ENCODE data around the gene TRIM2. TPM values are rescaled to one million over a fixed set of nuclear protein-coding genes. Genes with fewer than 3 reads are reported as not detected.
A peak's percentile ranks its signal among the peaks of the same experiment; 100 is the strongest.
"Not testable (repeated sequence)": the region's sequence is repeated elsewhere in the genome, so short reads cannot be mapped to it uniquely, and the experiment has no call there.

Gene TRIM2
- total and polyA plus RNA-seq, 4 donors: 126 to 487 (median 173) TPM

DNA sequence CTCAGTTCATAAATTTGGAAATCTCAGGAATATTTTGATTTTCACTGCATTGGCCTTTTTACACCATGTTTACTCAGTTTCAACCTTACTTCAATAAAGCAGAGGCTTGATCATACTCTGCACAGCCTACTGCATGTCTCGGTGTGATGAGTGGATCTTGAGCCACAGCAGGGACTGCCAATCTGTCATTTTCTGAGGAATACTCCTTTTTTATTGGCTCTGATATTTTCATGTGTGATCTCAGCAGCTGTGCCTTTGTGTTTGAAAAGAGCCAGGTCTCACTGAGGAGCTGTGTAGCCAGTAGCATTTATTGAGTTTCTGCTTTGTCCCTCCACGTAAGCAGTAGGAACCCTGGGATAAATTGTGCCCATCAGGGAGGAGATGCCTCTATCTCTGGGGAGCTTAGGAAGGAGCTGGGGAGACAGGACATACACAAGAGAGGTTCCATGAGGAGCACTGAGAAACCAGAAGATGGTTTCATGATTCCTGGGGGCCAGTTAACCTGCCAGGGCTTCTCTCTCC is 18.9 kb upstream of the TRIM2 start:
- Histone ChIP-seq H3K27me3 (ENCODE audit: control insufficient read depth, insufficient read depth, low read length) (no peaks in the 10 kb centered on the region), H3K9me3 (ENCODE audit: control insufficient read depth, insufficient read depth, low read length) (no peaks in the 10 kb centered on the region), H3K4me1 (ENCODE audit: control insufficient read depth, insufficient read depth, low read length) (peaks cover 3% of the 10 kb centered on the region), H3K4me3 (ENCODE audit: low read depth, low read length) (no peak overlapping the region), H3K36me3 (ENCODE audit: control insufficient read depth, insufficient read depth, low read length) (no peaks in the 10 kb centered on the region), H3K27ac (ENCODE audit: low read depth, low read length) (no peak overlapping the region)
- 72% methylated on average over 2 of the region's 2 CpGs for WGBS (ENCODE audit: insufficient coverage)
- DNase-seq (ENCODE audit: low read depth in 4 of 6, low spot score in 6 of 6): peak in 2 of 6 donors; percentile 46 to 60

DNA sequence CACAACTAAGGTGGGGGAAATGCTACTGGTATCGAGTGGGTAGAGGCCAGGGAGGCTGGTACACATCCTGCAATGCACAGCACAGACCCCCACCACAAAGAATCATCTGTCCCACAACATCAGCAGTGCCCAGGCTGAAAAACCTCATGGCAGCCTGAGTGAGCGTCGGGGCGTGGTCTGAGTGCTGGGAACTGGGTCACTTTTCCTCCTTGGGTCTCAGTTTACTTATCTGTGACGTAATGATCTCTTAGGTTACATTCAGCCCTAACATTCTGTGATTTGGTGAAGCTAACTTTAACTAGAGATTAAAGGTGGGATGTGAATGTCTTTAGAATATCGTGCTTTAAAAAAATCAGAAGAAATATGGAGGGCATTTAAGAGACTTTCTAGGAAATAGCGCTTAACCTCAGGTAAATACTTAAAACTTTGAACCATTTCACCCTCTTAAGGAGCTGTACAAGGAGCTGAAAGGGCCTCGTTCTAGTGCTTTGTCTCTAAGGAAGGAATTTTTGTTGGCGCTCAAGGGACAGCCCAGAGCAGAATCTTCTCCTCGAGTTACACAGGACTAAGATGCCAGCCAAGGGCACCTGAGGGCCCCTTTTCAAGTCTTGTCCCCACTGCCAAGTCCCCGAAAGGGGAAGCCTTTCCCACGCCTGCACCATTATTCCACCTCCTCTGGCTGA is 18.1 kb upstream of the TRIM2 start:
- Histone ChIP-seq H3K27me3 (ENCODE audit: control insufficient read depth, insufficient read depth, low read length) (no peaks in the 10 kb centered on the region), H3K36me3 (ENCODE audit: control insufficient read depth, insufficient read depth, low read length) (no peaks in the 10 kb centered on the region), H3K4me1 (ENCODE audit: control insufficient read depth, insufficient read depth, low read length) (peaks cover 3% of the 10 kb centered on the region), H3K4me3 (ENCODE audit: low read depth, low read length) (no peak overlapping the region), H3K9me3 (ENCODE audit: control insufficient read depth, insufficient read depth, low read length) (no peaks in the 10 kb centered on the region), H3K27ac (ENCODE audit: low read depth, low read length) (no peak overlapping the region)
- 73% methylated on average over 4 of the region's 12 CpGs for WGBS (ENCODE audit: insufficient coverage)
- DNase-seq (ENCODE audit: low read depth in 4 of 6, low spot score in 6 of 6): no peak

DNA sequence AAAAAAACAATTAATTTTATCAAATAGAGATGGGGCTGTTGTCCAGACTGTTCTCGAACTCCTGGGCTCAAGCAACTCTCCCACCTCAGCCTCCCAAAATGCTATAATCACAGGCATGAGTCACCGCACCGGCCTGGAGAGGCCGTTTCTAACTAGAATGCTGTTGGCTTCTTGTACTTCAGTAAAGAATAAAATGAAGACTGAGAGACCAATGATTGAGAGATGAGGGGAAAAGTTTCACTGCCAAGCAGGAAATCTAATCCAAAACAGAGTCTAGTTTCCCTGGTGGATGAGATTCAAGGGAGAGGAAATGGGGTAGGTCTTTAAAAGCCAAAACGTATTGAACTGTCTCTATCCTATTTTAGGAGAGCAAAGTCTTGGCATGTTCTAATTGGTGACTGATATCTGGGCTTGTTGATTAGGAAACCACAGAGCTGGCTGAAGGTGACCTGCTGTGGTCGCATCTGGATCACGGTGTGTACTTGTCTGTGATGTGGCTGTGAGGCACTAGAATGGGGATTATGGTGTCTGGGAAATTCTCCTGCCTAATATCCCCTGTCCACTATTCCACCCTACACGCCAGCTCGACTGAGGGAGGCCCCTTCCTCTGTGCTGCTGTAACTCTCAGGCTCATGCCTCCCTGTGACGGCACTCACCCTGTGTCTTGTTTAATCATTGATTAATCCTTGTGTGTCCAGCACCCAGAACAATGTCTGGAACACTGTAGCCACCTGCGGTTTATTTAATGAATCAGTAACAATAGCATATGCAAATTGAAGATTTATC is 15.0 kb upstream of the TRIM2 start:
- H3K9me3 ChIP-seq (ENCODE audit: control insufficient read depth, insufficient read depth, low read length): no peaks in the 10 kb centered on the region
- H3K27ac ChIP-seq (ENCODE audit: low read depth, low read length): no peak overlapping the region
- H3K36me3 ChIP-seq (ENCODE audit: control insufficient read depth, insufficient read depth, low read length): no peaks in the 10 kb centered on the region
- H3K27me3 ChIP-seq (ENCODE audit: control insufficient read depth, insufficient read depth, low read length): no peaks in the 10 kb centered on the region
- H3K4me1 ChIP-seq (ENCODE audit: control insufficient read depth, insufficient read depth, low read length): peaks cover 3% of the 10 kb centered on the region
- no peak overlapping the region for H3K4me3 ChIP-seq (ENCODE audit: low read depth, low read length)
- 39% methylated on average over 2 of the region's 11 CpGs for WGBS (ENCODE audit: insufficient coverage)
- DNase-seq (ENCODE audit: low read depth in 4 of 6, low spot score in 6 of 6): peak in 1 of 6 donors; percentile 31

DNA sequence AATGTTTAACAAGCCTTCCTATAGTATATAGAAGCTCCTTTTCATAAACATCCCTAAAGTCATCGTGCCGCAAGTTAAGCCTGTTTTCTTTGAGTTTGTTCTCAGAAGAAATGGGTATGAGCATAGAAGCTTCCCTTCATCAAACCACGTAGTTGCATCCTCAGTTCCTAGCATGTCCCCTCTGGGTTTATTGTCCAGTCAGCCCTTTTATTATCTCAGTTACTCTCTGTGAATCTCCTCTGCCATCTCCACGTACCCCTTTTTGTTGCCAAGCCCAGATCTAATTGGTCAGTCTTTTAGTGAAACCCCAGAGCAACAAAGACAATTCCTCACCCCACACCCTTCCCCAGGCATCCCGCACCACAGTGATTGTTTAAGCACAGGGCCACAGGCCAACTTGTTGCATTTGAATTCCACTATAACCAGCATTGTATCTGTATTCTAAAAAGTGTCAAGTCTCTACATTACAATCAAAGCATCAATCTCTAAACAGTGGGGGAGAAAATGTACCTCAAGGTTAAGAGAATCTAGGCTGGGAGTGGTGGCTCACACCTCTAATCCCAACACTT is 12.4 kb upstream of the TRIM2 start:
- Histone ChIP-seq H3K27me3 (ENCODE audit: control insufficient read depth, insufficient read depth, low read length) (no peaks in the 10 kb centered on the region), H3K36me3 (ENCODE audit: control insufficient read depth, insufficient read depth, low read length) (no peaks in the 10 kb centered on the region), H3K4me1 (ENCODE audit: control insufficient read depth, insufficient read depth, low read length) (peaks cover 3% of the 10 kb centered on the region), H3K4me3 (ENCODE audit: low read depth, low read length) (no peak overlapping the region), H3K9me3 (ENCODE audit: control insufficient read depth, insufficient read depth, low read length) (no peaks in the 10 kb centered on the region), H3K27ac (ENCODE audit: low read depth, low read length) (no peak overlapping the region)
- WGBS (ENCODE audit: insufficient coverage): 46% methylated on average over 3 of the region's 5 CpGs
- DNase-seq (ENCODE audit: low read depth in 4 of 6, low spot score in 6 of 6): no peak

DNA sequence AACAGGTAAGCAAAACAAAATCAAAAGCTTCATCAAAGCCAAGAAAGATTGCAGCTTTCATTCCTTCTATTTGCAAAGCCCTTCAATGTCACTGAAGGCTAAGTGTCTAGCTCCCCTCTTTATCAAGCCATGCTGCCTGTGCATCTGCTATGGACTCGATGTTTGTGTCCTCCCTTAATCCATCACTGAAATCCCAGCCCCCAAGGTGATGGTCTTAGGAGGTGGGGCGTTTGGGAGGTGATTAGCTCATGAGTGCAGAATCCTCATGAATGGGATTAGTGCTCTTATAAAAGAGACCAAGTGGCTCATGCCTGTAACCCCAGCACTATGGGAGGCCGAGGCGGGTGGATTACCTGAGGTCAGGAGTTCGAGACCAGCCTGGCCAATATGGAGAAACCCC is 6.9 kb upstream of the TRIM2 start:
- Histone ChIP-seq H3K9me3 (ENCODE audit: control insufficient read depth, insufficient read depth, low read length) (no peaks in the 10 kb centered on the region), H3K27ac (ENCODE audit: low read depth, low read length) (no peak overlapping the region), H3K4me1 (ENCODE audit: control insufficient read depth, insufficient read depth, low read length) (no peaks in the 10 kb centered on the region), H3K27me3 (ENCODE audit: control insufficient read depth, insufficient read depth, low read length) (no peaks in the 10 kb centered on the region), H3K36me3 (ENCODE audit: control insufficient read depth, insufficient read depth, low read length) (no peaks in the 10 kb centered on the region), H3K4me3 (ENCODE audit: low read depth, low read length) (no peak overlapping the region)
- DNase-seq (ENCODE audit: low read depth in 4 of 6, low spot score in 6 of 6): no peak
- WGBS (ENCODE audit: insufficient coverage): 100% methylated on average over 3 of the region's 5 CpGs

DNA sequence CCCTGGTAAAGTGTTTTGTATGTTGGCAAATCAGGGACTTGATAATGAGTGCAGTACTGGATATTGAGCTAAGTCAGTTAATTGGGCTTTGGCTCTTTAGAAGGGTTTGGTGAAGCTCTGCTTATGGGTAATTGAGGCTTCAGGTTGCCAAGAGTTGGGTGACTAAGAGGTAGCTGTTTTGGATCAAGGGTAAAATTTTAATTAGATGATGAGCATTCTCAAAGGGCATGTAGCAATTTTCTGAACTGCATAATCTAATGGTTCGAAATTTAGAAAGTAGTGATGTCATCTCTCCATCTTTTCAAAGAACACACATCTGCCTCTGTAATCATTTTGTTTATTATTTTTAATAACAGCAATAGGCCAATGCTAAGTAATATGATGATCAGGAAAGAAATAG is 5.5 kb upstream of the TRIM2 start:
- Histone ChIP-seq H3K27ac (ENCODE audit: low read depth, low read length) (no peak overlapping the region), H3K4me3 (ENCODE audit: low read depth, low read length) (no peak overlapping the region), H3K36me3 (ENCODE audit: control insufficient read depth, insufficient read depth, low read length) (no peaks in the 10 kb centered on the region), H3K27me3 (ENCODE audit: control insufficient read depth, insufficient read depth, low read length) (no peaks in the 10 kb centered on the region), H3K4me1 (ENCODE audit: control insufficient read depth, insufficient read depth, low read length) (no peaks in the 10 kb centered on the region), H3K9me3 (ENCODE audit: control insufficient read depth, insufficient read depth, low read length) (no peaks in the 10 kb centered on the region)
- WGBS (ENCODE audit: insufficient coverage): no CpG with 5 or more reads among the region's 1 CpG
- peak in 1 of 6 donors; percentile 58 for DNase-seq (ENCODE audit: low read depth in 4 of 6, low spot score in 6 of 6)

DNA sequence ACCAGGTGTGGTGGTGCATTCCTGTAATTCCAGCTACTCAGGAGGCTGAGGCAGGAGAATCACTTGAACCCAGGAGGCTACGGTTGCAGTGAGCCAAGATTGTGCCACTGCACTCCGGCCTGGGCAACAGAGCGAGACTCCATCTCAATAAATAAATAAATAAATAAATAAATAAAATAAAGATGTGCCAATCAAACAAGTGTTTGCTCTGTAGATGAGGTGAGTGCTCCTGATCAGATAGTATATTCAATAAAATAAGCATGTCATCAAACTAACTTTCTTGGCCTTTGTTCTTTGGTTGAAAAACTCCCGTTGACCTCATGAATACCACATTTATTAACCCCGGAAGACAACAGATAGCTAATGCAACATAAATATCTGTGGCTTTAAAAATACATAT is 497 bp upstream of the TRIM2 start:
- peaks cover 27% of the 10 kb centered on the region for H3K4me1 ChIP-seq (ENCODE audit: control insufficient read depth, insufficient read depth, low read length)
- not testable (repeated sequence) for H3K27me3 ChIP-seq (ENCODE audit: control insufficient read depth, insufficient read depth, low read length); DNase-seq (ENCODE audit: low read depth in 4 of 6, low spot score in 6 of 6); H3K9me3 ChIP-seq (ENCODE audit: control insufficient read depth, insufficient read depth, low read length); H3K36me3 ChIP-seq (ENCODE audit: control insufficient read depth, insufficient read depth, low read length)
- WGBS (ENCODE audit: insufficient coverage): no CpG with 5 or more reads among the region's 5 CpGs
- peak overlapping the region; percentile 63 for H3K4me3 ChIP-seq (ENCODE audit: low read depth, low read length)
- peak overlapping the region; percentile 94 for H3K27ac ChIP-seq (ENCODE audit: low read depth, low read length)

DNA sequence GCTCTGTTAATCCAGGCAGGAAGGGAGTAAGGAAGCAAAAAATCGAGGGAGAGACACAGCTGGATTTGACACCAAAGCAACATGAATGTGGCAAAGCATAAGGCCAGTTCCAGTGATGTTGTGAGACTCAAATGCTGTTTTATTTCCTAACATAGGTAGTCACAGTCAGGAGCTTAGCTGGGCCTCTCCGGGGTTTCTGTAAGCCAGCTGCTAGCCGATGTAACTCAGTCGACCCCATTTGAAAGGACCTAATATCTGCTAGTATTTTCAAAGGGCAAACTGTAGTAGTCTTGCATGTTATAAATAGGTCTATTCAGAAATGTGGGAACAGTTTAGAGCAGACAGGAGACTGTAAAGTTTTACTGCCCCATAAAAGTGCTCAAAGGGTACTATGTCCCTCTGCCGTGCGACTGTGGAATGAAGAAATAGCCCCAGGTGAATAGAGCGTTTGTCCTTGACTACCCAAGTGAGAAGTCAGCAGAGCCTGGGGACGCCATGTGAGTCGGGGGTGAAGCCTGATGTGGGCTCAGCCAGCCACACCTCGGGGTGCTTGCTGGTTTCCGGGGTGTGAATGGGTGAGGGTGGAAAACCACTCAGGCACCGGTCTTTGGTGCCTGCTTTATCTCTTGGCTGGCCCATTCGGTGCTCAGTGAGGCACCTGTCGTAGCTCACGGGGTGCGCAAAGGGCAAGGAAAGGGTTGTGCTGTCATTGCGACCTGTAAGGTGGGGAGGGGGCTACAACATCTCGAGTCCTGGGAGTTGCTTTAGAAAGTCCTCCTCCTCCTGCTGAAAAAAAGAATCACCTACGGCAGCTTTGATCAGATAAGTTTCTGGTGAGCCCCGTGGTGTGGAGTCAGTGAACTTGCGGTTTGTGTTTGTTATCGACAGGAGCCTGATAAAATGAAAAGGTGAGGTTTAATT is 745 bp downstream of the TRIM2 start:
- H3K4me1 ChIP-seq (ENCODE audit: control insufficient read depth, insufficient read depth, low read length): peaks cover 29% of the 10 kb centered on the region
- no peaks in the 10 kb centered on the region for H3K36me3 ChIP-seq (ENCODE audit: control insufficient read depth, insufficient read depth, low read length)
- peaks cover 4% of the 10 kb centered on the region for H3K27me3 ChIP-seq (ENCODE audit: control insufficient read depth, insufficient read depth, low read length)
- peak overlapping the region; percentile 94 for H3K27ac ChIP-seq (ENCODE audit: low read depth, low read length)
- H3K9me3 ChIP-seq (ENCODE audit: control insufficient read depth, insufficient read depth, low read length): no peaks in the 10 kb centered on the region
- WGBS (ENCODE audit: insufficient coverage): 15% methylated on average over 10 of the region's 22 CpGs
- DNase-seq (ENCODE audit: low read depth in 4 of 6, low spot score in 6 of 6): peak in 2 of 6 donors; percentile 50 to 58
- H3K4me3 ChIP-seq (ENCODE audit: low read depth, low read length): peak overlapping the region; percentile 63

DNA sequence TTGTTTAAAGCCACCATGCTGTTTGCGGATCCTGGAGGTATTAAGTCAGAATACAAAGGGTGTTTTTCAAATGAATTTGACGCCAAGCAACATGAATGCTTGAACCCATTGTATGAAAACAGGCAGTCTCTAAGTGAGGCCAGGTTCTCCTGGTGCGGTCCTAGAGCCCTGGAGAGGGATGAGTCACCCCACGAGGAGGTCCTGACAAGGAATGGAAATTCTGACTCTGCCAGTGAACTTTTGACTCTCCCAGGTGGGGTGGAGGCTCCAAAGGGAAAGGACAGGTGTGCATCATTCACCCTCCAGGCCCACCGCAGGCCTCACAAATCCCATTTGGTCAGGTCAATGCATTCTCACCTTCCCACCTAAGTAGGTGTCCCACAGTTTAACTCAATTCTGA is 1.5 kb downstream of the TRIM2 start:
- Histone ChIP-seq H3K4me3 (ENCODE audit: low read depth, low read length) (peak overlapping the region; percentile 63), H3K27ac (ENCODE audit: low read depth, low read length) (peak overlapping the region; percentile 94), H3K27me3 (ENCODE audit: control insufficient read depth, insufficient read depth, low read length) (peaks cover 4% of the 10 kb centered on the region), H3K9me3 (ENCODE audit: control insufficient read depth, insufficient read depth, low read length) (no peaks in the 10 kb centered on the region), H3K36me3 (ENCODE audit: control insufficient read depth, insufficient read depth, low read length) (no peaks in the 10 kb centered on the region), H3K4me1 (ENCODE audit: control insufficient read depth, insufficient read depth, low read length) (peaks cover 34% of the 10 kb centered on the region)
- 74% methylated on average over 4 of the region's 5 CpGs for WGBS (ENCODE audit: insufficient coverage)
- no peak for DNase-seq (ENCODE audit: low read depth in 4 of 6, low spot score in 6 of 6)
